CD4-positive, alpha-beta T cell treated with Interleukin-17A for 4 hours (primary cell): ENCODE data around the gene CAPS.
"Not testable (repeated sequence)": the region's sequence is repeated elsewhere in the genome, so short reads cannot be mapped to it uniquely, and the experiment has no call there.

Source experiments
- DNase-seq: peaks from one replicate; pipeline ENCODE4 v3.0.0-alpha.2; 2020; ENCODE audit warnings: mixed read lengths

The CAPS gene

DNA sequence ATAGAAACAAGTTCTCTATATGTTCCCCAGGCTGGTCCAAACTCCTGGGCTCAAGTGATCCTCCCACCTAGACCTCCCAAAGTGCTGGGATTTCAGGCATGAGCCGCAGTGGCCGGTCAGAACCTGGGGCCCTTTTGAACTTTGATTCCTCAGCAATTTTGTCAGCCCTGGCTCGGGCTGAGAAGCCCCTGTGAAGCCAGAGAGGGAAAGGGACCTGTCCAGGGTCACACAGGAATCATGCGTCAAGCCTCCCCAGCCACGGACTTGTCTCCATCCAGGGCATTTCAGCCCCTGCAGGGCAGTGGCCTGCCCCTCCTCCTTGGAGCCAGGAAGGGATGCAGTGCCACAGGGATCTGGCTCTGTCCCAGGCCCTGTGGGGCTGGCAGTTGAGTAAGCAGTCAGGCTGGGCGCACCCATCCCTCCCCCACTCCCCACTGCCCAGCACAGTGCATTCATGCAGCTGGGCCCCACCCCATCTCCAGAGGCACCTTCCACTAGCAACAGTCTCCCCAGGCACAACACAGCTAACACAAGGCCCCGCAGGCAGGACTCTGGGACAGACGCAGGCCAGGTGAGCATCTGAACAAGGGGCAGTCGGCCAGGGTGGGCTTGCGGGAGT, at the start of gene CAPS:
TSS of gene CAPS (plus strand) at position 516 of the 619 bp plus-strand sequence. CDS start 153 bp downstream, outside the sequence.
- no peak for DNase-seq

GRCh38 chr19:5864725-5865486, 49.1 kb upstream of the CAPS start:
- DNase-seq, result no peak

DNA sequence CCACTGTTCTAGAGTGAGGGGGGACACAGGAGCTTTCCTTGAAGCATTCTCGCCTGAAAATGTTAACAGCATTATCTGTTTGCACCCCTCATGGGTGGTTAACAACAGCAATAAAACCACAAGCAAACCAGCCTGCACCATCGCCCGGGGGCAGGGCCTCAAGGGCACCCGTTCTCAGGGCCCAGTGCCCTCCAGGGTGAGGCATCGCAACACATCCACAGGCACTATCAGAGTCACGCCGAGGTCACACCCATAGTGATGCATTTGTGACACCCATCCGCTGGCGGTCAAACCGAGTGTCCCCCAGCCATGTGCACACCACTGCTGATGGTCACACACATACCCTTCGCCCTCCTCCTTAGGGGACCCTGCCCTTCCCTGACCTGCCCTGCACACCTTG, 48.3 kb upstream of the CAPS start:
- DNase-seq, result no peak

- DNase-seq, result no peak
Observed at GRCh38 chr19:5867201-5868136, 46.6 kb upstream of the CAPS start.

DNA sequence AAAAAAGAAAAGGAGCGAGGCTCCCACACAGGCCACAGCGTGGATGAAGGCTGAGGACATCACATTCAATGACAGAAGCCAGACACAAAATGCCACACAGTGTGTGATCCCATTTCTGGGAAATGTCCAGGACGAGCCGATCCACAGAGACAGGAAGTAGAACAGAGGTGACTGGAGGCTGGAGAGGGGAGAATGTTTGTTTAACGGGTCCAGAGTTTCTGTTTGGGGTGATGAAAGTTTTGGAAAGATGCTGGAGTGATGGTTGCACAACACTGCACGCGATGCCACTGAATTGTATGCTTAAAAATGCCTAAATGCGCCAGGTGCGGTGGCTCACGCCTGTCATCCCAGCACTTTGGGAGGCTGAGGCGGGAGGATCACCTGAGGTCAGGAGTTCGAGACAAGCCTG, 43.1 kb upstream of the CAPS start:
- DNase-seq, result no peak

GRCh38 chr19:5873617-5874199, 40.3 kb upstream of the CAPS start:
- DNase-seq, result no peak

GRCh38 chr19:5874496-5874895, 39.6 kb upstream of the CAPS start:
- DNase-seq, result not testable (repeated sequence)

GRCh38 chr19:5877427-5877826, 36.6 kb upstream of the CAPS start:
- DNase-seq, result no peak

DNA sequence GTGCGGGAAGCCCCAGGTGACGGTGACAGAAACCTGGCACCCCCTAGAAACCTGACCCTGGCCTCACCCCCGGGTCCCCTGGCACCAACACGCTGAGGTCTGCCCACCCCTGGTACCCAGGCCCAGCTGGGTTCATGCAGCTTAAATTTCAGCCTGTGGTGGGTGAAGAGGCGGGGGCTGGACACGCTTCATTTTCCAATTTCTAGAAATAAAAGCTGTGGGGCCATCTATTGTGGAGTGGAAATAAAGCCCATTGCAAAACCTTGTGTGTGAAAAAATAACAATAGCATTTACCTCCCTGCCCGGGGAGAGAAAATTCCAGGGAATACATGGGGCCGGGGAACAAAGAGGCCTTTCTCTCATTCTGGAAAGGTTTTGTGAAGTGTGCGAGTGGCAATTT, 36.2 kb upstream of the CAPS start:
- DNase-seq, result no peak

DNA sequence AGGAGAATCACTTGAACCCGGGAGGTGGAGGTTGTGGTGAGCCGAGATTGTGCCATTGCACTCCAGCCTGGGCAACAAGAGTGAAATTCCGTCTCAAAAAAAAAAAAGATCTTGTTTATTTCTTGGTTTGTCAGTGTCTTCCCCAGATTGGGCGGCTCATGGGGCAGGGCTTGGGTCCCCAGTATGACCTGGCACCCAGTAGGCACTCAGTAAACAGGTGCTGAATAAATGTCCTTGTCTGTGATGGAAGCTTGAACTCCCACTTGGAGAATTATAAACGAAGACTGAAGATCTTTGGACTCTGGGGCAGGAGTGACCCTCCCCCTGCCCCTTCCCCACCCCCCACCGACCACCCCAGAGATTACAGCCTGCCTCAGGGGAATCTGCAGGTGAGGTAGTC, 33.9 kb upstream of the CAPS start:
- no peak for DNase-seq

DNA sequence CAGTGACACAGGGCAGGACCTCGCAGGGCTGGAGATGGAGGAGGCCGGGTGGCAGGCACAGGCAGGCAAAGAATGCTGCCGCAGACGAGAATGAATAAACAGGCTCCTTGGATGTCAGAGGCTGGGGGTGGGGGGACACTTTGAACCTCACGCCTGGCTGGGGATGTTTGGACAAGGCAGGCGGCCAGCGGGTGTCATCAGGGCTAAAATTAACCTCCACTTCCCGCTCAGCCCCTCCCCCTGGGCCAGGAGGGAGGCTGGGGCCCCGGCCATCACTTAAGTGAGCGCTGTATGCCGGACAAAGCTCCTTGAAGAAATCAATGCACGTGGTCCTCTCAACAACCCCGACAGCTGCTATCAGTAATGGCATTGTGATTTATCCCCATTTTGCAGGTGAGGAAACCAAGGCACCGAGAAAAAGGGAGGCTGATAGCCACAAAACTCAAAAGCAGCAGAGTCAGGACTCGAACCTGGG, 33.4 kb upstream of the CAPS start:
- DNase-seq, result no peak

DNA sequence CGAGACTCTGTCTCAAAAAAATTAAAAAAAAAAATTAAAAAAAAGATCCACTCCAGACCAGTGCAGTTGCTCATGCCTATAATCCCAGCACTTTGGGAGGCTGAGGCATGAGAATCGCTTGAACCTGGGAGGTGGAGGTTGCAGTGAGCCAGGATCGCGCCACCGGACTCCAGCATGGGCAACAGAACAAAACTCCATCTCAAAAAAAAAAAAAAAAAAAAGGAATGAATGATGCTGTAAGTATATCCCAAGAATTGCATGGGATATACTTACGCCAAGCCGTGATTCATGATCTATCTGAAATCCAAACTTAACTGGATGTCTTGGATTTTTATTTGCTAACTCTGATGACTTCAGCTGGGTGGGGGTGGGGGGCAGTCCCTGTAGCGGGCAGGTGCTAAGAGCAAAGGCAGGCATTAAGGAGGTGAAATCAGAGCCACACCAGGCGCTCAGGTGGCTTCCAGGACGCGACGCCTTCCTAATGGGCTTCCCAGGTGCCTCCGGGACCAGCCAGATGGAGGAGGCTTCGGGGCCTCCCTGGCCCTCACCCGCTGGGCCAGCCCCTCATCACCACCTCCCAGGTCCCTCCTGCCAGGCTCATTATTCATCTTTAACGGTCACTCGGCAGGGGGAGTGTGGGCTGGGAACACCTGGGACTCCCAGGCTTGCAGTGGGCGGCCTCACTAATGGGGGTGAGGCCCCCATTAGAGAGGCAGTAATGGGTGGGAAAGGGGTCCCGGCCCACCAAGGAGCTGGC, 32.3 kb upstream of the CAPS start:
- DNase-seq, result no peak

- no peak for DNase-seq
Observed at GRCh38 chr19:5882421-5882968, 31.6 kb upstream of the CAPS start.

- DNase-seq, result not testable (repeated sequence)
Observed at GRCh38 chr19:5883157-5883873, 30.7 kb upstream of the CAPS start.

- DNase-seq, result not testable (repeated sequence)
Observed at GRCh38 chr19:5884065-5884811, 29.8 kb upstream of the CAPS start.

- DNase-seq, result no peak
Observed at GRCh38 chr19:5889288-5889971, 24.6 kb upstream of the CAPS start.

- DNase-seq, result no peak
Observed at GRCh38 chr19:5890099-5890498, 24.0 kb upstream of the CAPS start.

- no peak for DNase-seq
Observed at GRCh38 chr19:5891572-5891937, 22.5 kb upstream of the CAPS start.

- peak; percentile 40 for DNase-seq
Observed at GRCh38 chr19:5891938-5892771, 21.9 kb upstream of the CAPS start.
